ENCODE results near the gene PRDM16. TPM values are rescaled to one million over a fixed set of nuclear protein-coding genes. Genes with fewer than 3 reads are reported as not detected.
A peak's percentile ranks its signal among the peaks of the same experiment; 100 is the strongest.

The PRDM16 gene
- total and polyA plus RNA-seq, 2 of the 8 experiments (the other 6 are each of a cell fraction or from before 2014, with no cell fraction given) = 0.39 to 0.43 TPM

- no peaks in the 10 kb centered on the region; the same call in 1 of the 2 replicates for H3K79me1 ChIP-seq (ENCODE audit: low read depth, low read length)
- H4K8ac ChIP-seq (ENCODE audit: extremely low read depth, insufficient read depth, low read length) = peak overlapping the region; percentile 8; the same call in 1 of the 2 replicates
- H2BK5ac ChIP-seq (ENCODE audit: low read depth, low read length) = no peak overlapping the region
- no peak overlapping the region for H3K23ac ChIP-seq (ENCODE audit: insufficient read length)
- peaks cover 0 to 13% of the 10 kb centered on the region in 2 experiments; a peak in 1 of 4 replicates for H3K79me2 ChIP-seq (ENCODE audit: control insufficient read depth in 1 of 2, insufficient read depth in 2 of 2, low read length in 2 of 2)
- H2BK20ac ChIP-seq (ENCODE audit: low read length) = no peak overlapping the region
- H4K91ac ChIP-seq (replicated peaks; ENCODE audit: insufficient read length, low read length) = no peak overlapping the region
- peaks cover 0 to 19% (median 14%) of the 10 kb centered on the region in 4 experiments; a peak in 6 of 7 replicates for H3K4me1 ChIP-seq (replicated peaks in 1 of 4; ENCODE audit: control insufficient read depth in 3 of 4, insufficient read depth in 4 of 4, low read length in 3 of 4)
- H3K4me2 ChIP-seq (ENCODE audit: insufficient read depth in 1 of 2, low read depth in 2 of 2, low read length in 2 of 2) = no peak overlapping the region
- H3K9ac ChIP-seq (replicated peaks in 1 of 4; ENCODE audit: extremely low read depth in 1 of 4, low read depth in 3 of 4, low read length in 3 of 4) = no peak overlapping the region
- no peak overlapping the region for H4K5ac ChIP-seq (ENCODE audit: insufficient read length, low read depth, low read length)
- H3K18ac ChIP-seq (ENCODE audit: extremely low read depth, low read length) = no peak overlapping the region
- no peak overlapping the region for H3K4ac ChIP-seq (replicated peaks; ENCODE audit: insufficient read length, low read depth, low read length)
- CTCF ChIA-PET (ENCODE audit: partially characterized antibody) = interaction anchor here (0.7 to 3.7 kb wide), 71 partner anchors 9 to 1142 kb away, joined by 3 to 59 read pairs (median 4); partner anchors contain the start of genes MEGF6 and TPRG1L
- FAIRE-seq (no peak), DNase-seq (ENCODE audit: low read depth in 1 of 2, low spot score in 2 of 2) (no peak)
- peaks cover 0 to 3% (median 0%) of the 10 kb centered on the region in 4 experiments; a peak in 2 of 7 replicates for H3K27me3 ChIP-seq (replicated peaks in 1 of 4; ENCODE audit: control insufficient read depth in 3 of 4, extremely low read depth in 1 of 4, insufficient read depth in 3 of 4, low read length in 3 of 4)
- H4K20me1 ChIP-seq (replicated peaks in 1 of 2; ENCODE audit: control insufficient read depth in 1 of 2, insufficient read depth in 2 of 2, low read length in 2 of 2) = peaks cover 3 to 5% of the 10 kb centered on the region in 2 experiments
- no peak overlapping the region for H3K14ac ChIP-seq (ENCODE audit: insufficient read length)
- no peak overlapping the region for H3K27ac ChIP-seq (ENCODE audit: low read depth, low read length)
- H2BK12ac ChIP-seq (ENCODE audit: low read depth, low read length) = no peak overlapping the region
- H2BK15ac ChIP-seq (ENCODE audit: low read length) = no peak overlapping the region
- no peak overlapping the region for H2AFZ ChIP-seq (ENCODE audit: low read length)
- 50% methylated on average over 4 of the region's 5 CpGs; no CpG with 5 or more reads in 1 of the 2 experiments for WGBS, 2 experiments (ENCODE audit: extremely low coverage in 1 of 2, insufficient coverage in 1 of 2, insufficient read length in 1 of 2, insufficient replicate concordance in 2 of 2, low coverage in 1 of 2, low lambda C conversion rate in 2 of 2, missing lambda C conversion rate in 1 of 2)
- no peaks in the 10 kb centered on the region for H3K9me3 ChIP-seq (ENCODE audit: insufficient read depth in 2 of 2, low read depth in 1 of 2, low read length in 1 of 2)
- POLR2A ChIA-PET (ENCODE audit: partially characterized antibody) = interaction anchor here (0.7 to 4.1 kb wide), 9 partner anchors 10 to 358 kb away, joined by 3 to 26 read pairs (median 4); no protein-coding TSS in a partner anchor
- no peaks in the 10 kb centered on the region for H3K36me3 ChIP-seq (ENCODE audit: control insufficient read depth in 2 of 4, insufficient read depth in 4 of 4, low read length in 3 of 4)
- no peak overlapping the region for H3K4me3 ChIP-seq (ENCODE audit: extremely low read depth in 1 of 4, insufficient read depth in 2 of 4, low read depth in 3 of 4, low read length in 4 of 4)
- no peak overlapping the region for H2AK5ac ChIP-seq (ENCODE audit: low read depth, low read length)
- peaks cover 3% of the 10 kb centered on the region; the same call in 1 of the 2 replicates for H3K23me2 ChIP-seq (ENCODE audit: low read depth, low read length)
- H3K56ac ChIP-seq (replicated peaks; ENCODE audit: insufficient read length, low read depth, low read length) = no peak overlapping the region
- no peak overlapping the region for H2BK120ac ChIP-seq (replicated peaks; ENCODE audit: low read depth, low read length)
- no peak for TF ChIP-seq JUN (IDR thresholded peaks at IDR 0.05; ENCODE audit: low read depth, low read length)
- no peak for TF ChIP-seq NRF1 (IDR thresholded peaks at IDR 0.05; ENCODE audit: low read depth, low read length)
- TF ChIP-seq JUND (IDR thresholded peaks at IDR 0.05; ENCODE audit: low read length) = no peak
- TF ChIP-seq EZH2 (IDR thresholded peaks at IDR 0.05; ENCODE audit: low read depth, low read length, severe bottlenecking) = no peak
- no peak for TF ChIP-seq SIN3A (conservative IDR thresholded peaks at IDR 0.05 in 1 of 2, IDR thresholded peaks at IDR 0.05 in 1 of 2; ENCODE audit: low read depth in 1 of 2, low read length in 2 of 2)
- TF ChIP-seq KDM1A (IDR thresholded peaks at IDR 0.05; ENCODE audit: borderline replicate concordance, low read length) = no peak
- no peak for TF ChIP-seq MAFK (IDR thresholded peaks at IDR 0.05; ENCODE audit: low read depth, low read length)
- no peak for TF ChIP-seq YY1 (IDR thresholded peaks at IDR 0.05; ENCODE audit: low read depth, low read length)
- TF ChIP-seq ASH2L (IDR thresholded peaks at IDR 0.05; ENCODE audit: low read length) = no peak
- TF ChIP-seq ZNF274 (IDR thresholded peaks at IDR 0.05; ENCODE audit: borderline replicate concordance, extremely low read depth, low read length) = no peak
- no peak for TF ChIP-seq CTBP2 (IDR thresholded peaks at IDR 0.05; ENCODE audit: borderline replicate concordance, insufficient read depth, insufficient read length, low read length)
- no peak for TF ChIP-seq SAP30 (IDR thresholded peaks at IDR 0.05; ENCODE audit: insufficient read depth, insufficient replicate concordance, low read length)
- no peak for TF ChIP-seq SIRT6 (IDR thresholded peaks at IDR 0.05; ENCODE audit: low read length)
- no peak for TF ChIP-seq GABPA (IDR thresholded peaks at IDR 0.05; ENCODE audit: borderline replicate concordance, insufficient read depth, low read length)
These were observed 383.8 kb downstream of the PRDM16 start for GRCh38 chr1:3452866-3453175.

Measured in H1 (cell line).